GM12892 (cell line): ENCODE measurements around the gene SDHA.
"Not testable (repeated sequence)": the region's sequence is repeated elsewhere in the genome, so short reads cannot be mapped to it uniquely, and the experiment has no call there.

Source experiments
- DNase-seq: peaks from one replicate; pipeline ENCODE4 v3.0.0; 2011; ENCODE audit not compliant: insufficient read length
- FAIRE-seq: peaks from 2 replicates; lab custom pipeline; 2011; peaks lifted over from hg19 to GRCh38; lab: Jason Lieb, UNC
- POLR2A ChIP-seq: IDR thresholded peaks from 2 replicates; pipeline ENCODE4 v1.6.1; 2011; ENCODE audit warnings: low read depth, low read length, control low read depth
- POLR2AphosphoS5 ChIP-seq: IDR thresholded peaks from 2 replicates; pipeline ENCODE4 v1.6.1; 2011; ENCODE audit warnings: low read depth, low read length, control low read depth
- TAF1 ChIP-seq: IDR thresholded peaks from 2 replicates; pipeline ENCODE4 v1.6.1; 2011; ENCODE audit warnings: low read depth, mild to moderate bottlenecking, control low read depth, low read length, borderline replicate concordance

Gene SDHA

GRCh38 chr5:192970-193831 is 24.9 kb upstream of the SDHA start:
- FAIRE-seq (no peak), DNase-seq (no peak)
- TF ChIP-seq TAF1, result no peak
- TF ChIP-seq POLR2AphosphoS5, result no peak
- TF ChIP-seq POLR2A, result no peak

GRCh38 chr5:194102-194501 is 24.0 kb upstream of the SDHA start:
- TF ChIP-seq POLR2A (no peak), TAF1 (no peak), POLR2AphosphoS5 (no peak)
- no peak for DNase-seq
- no peak for FAIRE-seq

GRCh38 chr5:194603-195209 is 23.4 kb upstream of the SDHA start:
- DNase-seq (no peak), FAIRE-seq (no peak)
- TF ChIP-seq POLR2AphosphoS5, result no peak
- TF ChIP-seq POLR2A, result no peak
- no peak for TF ChIP-seq TAF1

- FAIRE-seq (no peak), DNase-seq (no peak)
- TF ChIP-seq POLR2AphosphoS5 (no peak), TAF1 (no peak), POLR2A (no peak)
These were observed 22.5 kb upstream of the SDHA start for GRCh38 chr5:195401-196160.

- TF ChIP-seq TAF1 (no peak), POLR2AphosphoS5 (no peak), POLR2A (no peak)
- no peak for DNase-seq
- no peak for FAIRE-seq
These were observed 21.8 kb upstream of the SDHA start for GRCh38 chr5:196350-196749.

- DNase-seq, FAIRE-seq: not testable (repeated sequence)
These were observed 21.1 kb upstream of the SDHA start for GRCh38 chr5:197031-197430.

- DNase-seq (no peak), FAIRE-seq (no peak)
- no peak for TF ChIP-seq TAF1
These were observed 20.1 kb upstream of the SDHA start for GRCh38 chr5:197892-198489.

GRCh38 chr5:198516-199196 is 19.5 kb upstream of the SDHA start:
- TF ChIP-seq POLR2AphosphoS5 (no peak), TAF1 (no peak), POLR2A (no peak)
- DNase-seq, result no peak
- FAIRE-seq, result no peak

- TF ChIP-seq TAF1, result no peak
- TF ChIP-seq POLR2A, result no peak
- TF ChIP-seq POLR2AphosphoS5, result no peak
- FAIRE-seq (no peak), DNase-seq (no peak)
These were observed 18.7 kb upstream of the SDHA start for GRCh38 chr5:199197-199949.

- no peak for TF ChIP-seq POLR2AphosphoS5
These were observed 18.0 kb upstream of the SDHA start for GRCh38 chr5:199950-200645.

More at GRCh38 chr5:199950-200645, 18.0 kb upstream of the SDHA start:
- no peak for FAIRE-seq
- DNase-seq, result no peak
